ENCODE results near the gene APOA4. TPM values are rescaled to one million over a fixed set of nuclear protein-coding genes. Genes with fewer than 3 reads are reported as not detected.

Gene APOA4
- total and polyA plus RNA-seq, 9 of the 15 experiments (the other 6 are each of a cell fraction or from before 2014, with no cell fraction given) = 0.07 TPM; not detected in 8

DNA sequence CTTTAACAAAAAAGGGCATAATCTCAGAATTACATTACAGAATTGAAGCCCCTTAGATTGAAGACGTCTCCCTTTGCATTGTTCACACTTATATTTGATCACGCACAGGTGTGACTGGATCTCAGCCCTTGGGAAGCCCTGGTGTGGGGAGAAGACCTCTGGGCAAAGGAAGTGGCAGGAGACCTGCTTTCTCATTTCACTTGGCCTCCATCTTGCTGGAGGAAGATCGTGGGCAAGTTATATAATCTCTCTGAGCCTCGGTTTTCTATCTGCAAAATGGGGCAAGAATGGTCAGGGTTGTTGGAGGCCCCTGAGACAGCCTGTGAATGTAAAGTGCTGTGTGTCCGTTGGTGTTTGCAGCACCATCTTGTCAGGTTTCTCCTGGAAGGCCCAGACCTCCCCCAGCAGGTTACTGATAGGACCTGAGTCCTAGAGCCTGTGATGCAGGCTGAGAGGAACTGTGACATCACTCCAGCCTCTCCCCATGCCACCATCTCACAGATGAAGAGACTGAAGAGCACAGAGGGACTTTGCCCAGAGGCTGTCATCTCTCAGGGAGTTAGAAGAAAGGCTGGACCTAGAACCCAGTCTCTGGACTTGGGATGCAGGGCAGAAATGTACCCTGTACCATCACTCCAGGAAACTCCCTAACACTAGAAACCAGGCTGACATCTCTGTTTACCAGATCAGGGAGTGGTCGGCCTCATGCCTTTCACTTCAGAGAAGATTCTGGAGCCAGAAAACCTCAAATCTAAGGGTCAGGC is 15.4 kb upstream of the APOA4 start:
- CTCF ChIA-PET (ENCODE audit: low intra/inter-chr PET ratio) = interaction anchor here (1.3 kb wide), 1 partner anchor 268 kb away, joined by 3 read pairs; no protein-coding TSS in a partner anchor
- Histone ChIP-seq H3K9me3 (replicated peaks; ENCODE audit: control insufficient read depth, insufficient read depth, low read depth, low read length) (no peaks in the 10 kb centered on the region), H4K20me1 (replicated peaks; ENCODE audit: control insufficient read depth, insufficient read depth, low read length) (no peaks in the 10 kb centered on the region), H3K27me3 (ENCODE audit: control insufficient read depth in 2 of 2, insufficient read depth in 2 of 2, low read length in 2 of 2) (no peaks in the 10 kb centered on the region; a peak in 1 of 5 replicates), H3K9me1 (ENCODE audit: control insufficient read depth, insufficient read depth, low read length) (no peaks in the 10 kb centered on the region), H3K27ac (ENCODE audit: extremely low read depth, low read depth, low read length) (no peak overlapping the region), H3K36me3 (ENCODE audit: control insufficient read depth, insufficient read depth, low read length) (peaks cover 2% of the 10 kb centered on the region; the same call in 1 of the 3 replicates), H3K9ac (ENCODE audit: insufficient read depth in 1 of 2, low read depth in 2 of 2, low read length in 2 of 2) (no peak overlapping the region), H3K4me3 (no peak overlapping the region), H3K79me2 (ENCODE audit: control insufficient read depth, insufficient read depth, low read length) (no peaks in the 10 kb centered on the region), H3K4me2 (ENCODE audit: insufficient read depth, low read length) (no peak overlapping the region), H3K4me1 (replicated peaks in 1 of 2; ENCODE audit: control insufficient read depth in 2 of 2, insufficient read depth in 2 of 2, low read length in 2 of 2) (peaks cover 18 to 32% of the 10 kb centered on the region in 2 experiments; a peak in 4 of 5 replicates), H2AFZ (ENCODE audit: low read depth, low read length) (peak overlapping the region; percentile 36; the same call in 1 of the 2 replicates)
- no peak for TF ChIP-seq SFPQ (IDR thresholded peaks at IDR 0.05; ENCODE audit: low read depth, low read length)
- TF ChIP-seq CREM (IDR thresholded peaks at IDR 0.05; ENCODE audit: low read depth) = peak; percentile 10; the same call in 1 of the 2 replicates
- in situ Hi-C loops (cut with MboI) (no loop called here), intact Hi-C loops (cut with micrococcal nuclease) (loop anchor here (10.0 kb wide), 1 partner anchor 104 kb away; no protein-coding TSS in a partner anchor)
- POLR2A ChIA-PET = no interaction called here
- FAIRE-seq (no peak), ATAC-seq (no peak), DNase-seq (ENCODE audit: extremely low read depth in 1 of 4, low spot score in 3 of 4) (no peak)
- BruUV-seq (replicated peaks) = no TSS peak
- 14% methylated on average over 6 of the region's 6 CpGs for WGBS (ENCODE audit: insufficient coverage, low coverage, missing lambda C conversion rate)
